HG02870 (cell line): ENCODE measurements around the gene FNIP1.
"Not testable (repeated sequence)": the region's sequence is repeated elsewhere in the genome, so short reads cannot be mapped to it uniquely, and the experiment has no call there.

Source experiments
- ATAC-seq: cut with Tn5 transposase; IDR thresholded peaks from one replicate; pipeline ENCODE4 v1.9.1; 2021; ENCODE audit warnings: mild to moderate bottlenecking, moderate library complexity; ENCODE audit not compliant: unreplicated experiment

The FNIP1 gene

DNA sequence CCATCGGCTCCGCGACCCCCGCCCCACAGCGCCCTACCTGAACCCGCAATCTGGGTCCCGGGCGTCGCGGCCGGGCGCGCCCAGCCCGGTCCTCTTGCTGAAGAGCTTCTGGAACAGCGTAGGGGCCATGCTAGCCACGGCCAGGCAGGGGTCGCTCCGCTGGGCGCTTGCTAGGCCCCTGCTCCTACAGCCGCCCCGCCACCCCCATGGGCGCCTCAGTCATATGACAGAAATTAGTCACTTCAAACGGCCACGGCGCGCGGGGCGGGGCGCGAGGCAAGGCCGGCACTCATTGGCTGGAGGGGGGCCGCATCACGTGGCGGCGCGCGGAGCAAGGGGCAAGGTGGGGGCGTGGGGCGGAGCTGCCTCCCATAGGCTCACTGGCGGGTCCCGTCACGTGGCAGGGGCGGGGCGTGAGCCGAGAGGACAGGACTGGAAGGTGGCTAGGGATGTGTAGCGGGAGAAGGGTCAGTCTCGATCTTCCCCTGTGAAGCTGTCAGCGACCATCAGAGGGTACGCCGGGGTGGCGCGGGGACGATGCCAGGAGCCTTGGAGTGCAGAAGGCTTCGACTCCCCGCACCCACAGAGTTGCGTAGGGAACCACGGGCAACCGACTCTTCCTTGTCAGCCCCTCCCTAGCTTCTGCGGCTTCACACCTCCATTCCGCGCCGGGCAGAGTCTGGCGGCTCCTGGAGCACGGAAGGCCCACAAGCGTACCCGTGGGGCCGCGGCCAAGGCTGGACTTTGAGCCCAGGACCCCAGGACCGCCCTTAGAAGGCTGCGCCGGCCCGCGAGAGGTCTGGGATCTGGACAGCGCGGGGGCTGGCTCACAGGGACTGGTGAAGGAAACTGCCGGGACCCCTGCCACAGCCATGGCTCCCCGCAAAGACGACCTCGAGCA, at the start of gene FNIP1:
Gene FNIP1 (minus strand): TSS at position 225 of the 901 bp plus-strand sequence. CDS start 96 bp downstream, at position 129.
- peak; percentile 90 for ATAC-seq

DNA sequence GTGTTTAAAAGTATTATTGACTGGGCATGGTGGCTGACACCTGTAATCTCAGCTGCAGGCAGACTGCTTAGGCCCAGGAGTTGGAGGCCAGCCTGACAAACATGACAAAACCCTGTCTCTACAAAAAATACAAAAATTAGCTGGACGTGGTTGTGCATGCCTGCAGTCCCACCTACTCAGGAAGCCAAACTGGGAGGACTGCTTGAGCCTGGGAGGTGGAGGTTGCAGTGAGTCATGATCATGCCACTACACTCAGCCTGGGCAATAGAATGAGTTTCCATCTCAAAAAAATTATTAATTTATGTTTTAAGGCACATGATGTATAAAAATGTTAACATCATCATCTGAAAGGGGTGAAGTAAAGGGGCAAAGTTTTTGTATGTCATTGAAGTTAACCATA, 49.7 kb upstream of the FNIP1 start:
- no peak for ATAC-seq

DNA sequence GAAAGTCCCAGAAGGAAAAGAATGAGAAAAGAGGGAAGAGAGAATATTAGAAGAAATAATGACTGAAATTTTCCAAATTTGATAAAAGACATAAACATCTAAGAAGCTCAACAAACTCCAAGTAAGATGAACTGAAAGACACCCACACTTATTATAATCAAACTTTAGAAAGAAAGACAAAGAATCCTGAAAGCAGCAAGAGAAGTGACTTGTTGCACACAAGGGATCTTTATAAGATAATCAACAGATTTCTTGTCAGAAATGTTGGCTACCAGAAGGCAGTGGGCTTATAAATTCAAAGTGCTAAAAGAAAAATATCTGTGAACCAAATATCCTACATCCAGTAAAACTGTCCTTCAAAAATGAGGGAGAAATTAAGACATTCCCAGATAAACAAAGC, 49.0 kb upstream of the FNIP1 start:
- ATAC-seq: no peak

- ATAC-seq: not testable (repeated sequence)
These were observed 46.2 kb upstream of the FNIP1 start for GRCh38 chr5:131842971-131843370.

DNA sequence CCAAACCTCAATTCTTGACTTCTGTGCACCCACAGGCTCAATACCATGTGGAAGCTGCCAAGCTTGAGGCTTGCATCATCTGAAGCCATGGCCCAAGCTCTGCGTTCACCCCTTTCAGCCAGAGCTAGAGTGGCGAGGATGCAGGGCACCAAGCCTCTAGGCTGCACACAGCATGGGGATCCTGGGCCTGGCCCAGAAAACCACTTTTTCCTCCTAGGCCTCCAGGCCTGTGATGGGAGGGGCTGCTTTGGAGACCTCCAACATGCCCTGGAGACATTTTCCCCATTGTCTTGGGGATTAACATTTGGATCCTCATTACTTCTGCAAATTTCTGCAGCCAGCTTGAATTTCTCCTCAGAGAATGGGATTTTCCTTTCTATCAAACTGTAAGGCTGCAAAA, 35.9 kb upstream of the FNIP1 start:
- ATAC-seq: not testable (repeated sequence)

GRCh38 chr5:131825404-131826013, 28.7 kb upstream of the FNIP1 start:
- ATAC-seq: no peak

- no peak for ATAC-seq
These were observed 27.8 kb upstream of the FNIP1 start for GRCh38 chr5:131824631-131825030.

DNA sequence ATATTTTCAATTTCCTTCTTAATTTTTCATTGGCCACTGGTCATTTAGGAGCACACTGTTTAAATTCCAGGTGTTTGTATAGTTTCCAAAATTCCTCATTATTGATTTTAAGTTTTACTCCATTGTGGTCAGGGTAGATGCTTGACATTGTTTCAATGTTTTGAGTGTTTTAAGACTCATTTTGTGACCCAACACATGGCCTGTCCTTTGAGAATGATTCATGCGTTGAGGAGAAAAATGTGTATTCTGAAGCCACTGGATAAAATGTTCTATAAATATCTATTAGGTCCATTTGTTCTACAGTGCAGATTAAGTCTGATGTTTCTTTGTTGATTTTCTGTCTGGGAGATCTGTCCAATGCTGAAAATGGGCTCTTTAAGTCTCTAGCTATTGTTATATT, 24.4 kb upstream of the FNIP1 start:
- ATAC-seq: no peak

GRCh38 chr5:131818001-131818724, 21.3 kb upstream of the FNIP1 start:
- ATAC-seq: no peak

DNA sequence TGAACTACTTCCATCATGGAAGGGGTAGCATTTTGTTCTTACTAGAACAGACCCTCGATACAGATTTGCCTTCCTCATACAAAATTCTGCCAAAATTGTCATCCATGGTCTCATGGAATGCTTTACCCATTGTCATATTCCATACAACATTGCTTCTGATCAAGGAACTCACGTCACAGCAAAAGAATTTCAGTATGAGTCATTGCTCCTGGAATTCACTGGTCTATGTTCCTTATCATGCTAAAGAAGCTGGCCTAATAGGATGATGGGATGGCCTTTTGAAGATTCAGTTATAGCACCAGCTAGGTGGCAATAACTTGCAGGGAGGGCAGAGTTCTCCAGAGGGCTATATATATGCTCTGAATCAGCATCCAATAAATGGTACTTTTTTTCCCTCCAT, 18.2 kb upstream of the FNIP1 start:
- no peak for ATAC-seq

GRCh38 chr5:131812371-131813160, 15.7 kb upstream of the FNIP1 start:
- no peak for ATAC-seq

DNA sequence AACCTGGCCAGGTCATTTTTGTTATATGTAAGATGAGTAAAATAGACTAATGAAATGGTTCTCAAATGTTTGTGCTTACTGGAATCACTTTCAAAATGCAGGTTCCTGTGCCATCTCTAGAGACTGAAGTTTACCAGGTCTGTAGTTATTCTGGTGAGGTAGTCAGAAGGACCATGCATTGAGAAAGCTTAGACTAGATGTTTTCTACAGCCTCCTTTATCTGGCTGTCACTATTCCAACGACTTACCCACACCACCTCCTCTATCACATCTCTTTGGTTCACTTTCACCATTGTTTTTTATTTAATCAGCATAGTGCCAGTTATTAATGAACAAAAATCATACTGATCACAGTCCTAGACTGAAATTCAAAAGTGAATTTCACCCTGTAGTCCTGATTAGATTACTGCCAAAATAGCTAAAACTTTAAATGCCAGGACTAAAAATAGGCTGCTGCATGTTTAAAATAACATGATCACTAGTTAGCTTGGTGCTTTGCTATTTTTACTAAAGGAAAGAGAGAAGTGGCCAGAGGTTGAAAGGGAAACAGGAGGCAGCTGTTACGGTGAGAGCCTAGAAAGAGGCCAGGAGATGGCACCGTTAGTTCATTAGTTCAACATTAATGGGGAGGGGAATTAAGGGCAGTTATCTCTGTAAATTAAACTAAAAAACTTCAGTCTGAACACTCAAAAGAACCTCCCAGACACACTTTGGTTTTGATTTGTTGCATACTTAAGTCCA, 13.9 kb upstream of the FNIP1 start:
- peak; percentile 69 for ATAC-seq

DNA sequence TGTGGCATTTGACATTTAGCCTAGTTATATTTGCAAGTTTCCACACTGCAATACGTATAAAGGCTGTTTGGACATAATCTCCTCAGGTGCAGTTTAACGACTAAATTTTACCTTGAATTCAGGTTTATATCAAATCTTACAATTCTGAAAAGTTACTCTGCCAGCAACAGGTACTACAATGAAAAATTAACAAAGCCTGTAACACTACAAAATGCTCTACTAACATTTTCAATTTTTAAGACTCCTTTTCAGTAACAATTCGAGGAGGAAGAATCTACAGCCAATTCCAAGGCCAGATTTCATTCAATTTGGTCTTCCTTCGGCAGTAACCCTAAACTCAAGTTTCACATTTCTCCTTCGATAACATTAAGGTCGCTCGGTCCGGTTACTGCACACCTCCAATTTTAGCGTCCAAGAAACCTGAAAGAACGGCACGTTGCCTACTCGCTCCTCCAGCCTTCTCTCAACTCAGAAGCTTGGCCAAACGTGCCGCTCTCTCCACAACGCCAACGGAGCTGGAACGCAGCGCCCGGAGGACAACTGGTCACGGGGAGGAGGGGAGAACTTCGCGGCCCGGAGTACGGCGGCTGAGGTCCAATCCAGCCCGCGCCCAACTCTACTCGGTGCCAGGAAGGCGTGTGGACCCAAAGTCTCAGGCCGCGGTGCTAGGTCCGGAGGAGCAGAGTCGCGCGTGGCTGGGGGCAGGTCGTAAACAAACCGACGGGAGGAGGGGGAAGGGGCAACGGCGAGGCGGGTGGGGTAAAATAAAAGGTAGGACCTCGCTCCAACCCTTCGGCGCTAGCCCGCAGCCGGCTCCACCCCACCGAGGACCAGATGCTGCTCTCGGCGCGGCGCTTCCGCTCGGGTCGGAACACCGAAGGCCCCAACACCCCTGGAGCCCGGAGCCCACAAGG, 681 bp downstream of the FNIP1 start:
- peak; percentile 12 for ATAC-seq

- ATAC-seq: no peak
These were observed 1.6 kb downstream of the FNIP1 start for GRCh38 chr5:131795228-131795627.

- ATAC-seq: no peak
These were observed 2.2 kb downstream of the FNIP1 start for GRCh38 chr5:131794586-131794985.

- no peak for ATAC-seq
These were observed 3.9 kb downstream of the FNIP1 start for GRCh38 chr5:131792896-131793295.

DNA sequence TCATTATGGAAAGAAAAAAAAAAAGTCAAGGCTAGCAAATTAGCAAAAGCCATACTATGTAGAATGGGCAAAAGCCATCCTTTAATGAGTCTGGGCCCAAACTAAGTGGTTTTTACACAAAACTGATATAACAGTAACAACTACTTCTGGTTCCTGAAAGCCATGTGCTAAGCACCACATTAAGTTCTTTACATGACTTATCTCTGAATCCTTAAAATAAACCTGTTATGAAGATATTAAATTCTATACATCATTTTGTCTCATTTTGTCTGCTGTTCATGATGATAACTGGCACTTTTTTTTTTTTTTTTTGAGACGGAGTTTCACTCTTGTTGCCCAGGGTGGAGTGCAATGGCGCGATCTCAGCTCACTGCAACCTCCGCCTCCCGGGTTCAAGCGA, 5.0 kb downstream of the FNIP1 start:
- ATAC-seq: no peak

DNA sequence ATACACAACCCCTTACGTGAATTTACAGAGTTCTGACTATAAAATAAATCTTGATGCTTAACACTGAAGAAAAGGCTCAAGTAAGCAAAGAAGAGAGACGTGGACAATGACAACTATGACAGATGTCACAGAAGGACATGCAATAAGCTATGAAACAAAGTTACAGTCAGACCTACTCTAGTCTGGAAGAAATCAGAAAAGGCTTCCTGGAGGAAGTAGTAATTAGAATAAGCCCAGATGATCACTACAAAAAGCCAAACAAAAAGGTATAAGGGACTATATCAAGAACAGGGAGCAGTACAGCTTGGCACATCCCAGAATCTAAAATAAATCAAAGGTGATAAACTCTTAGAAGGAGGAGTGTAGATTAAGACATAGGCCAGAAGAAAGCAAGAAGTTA, 6.3 kb downstream of the FNIP1 start:
- ATAC-seq: no peak

GRCh38 chr5:131789765-131790164, 7.1 kb downstream of the FNIP1 start:
- ATAC-seq: no peak
